Measurements from ENCODE around the gene TCAP.
A peak's percentile ranks its signal among the peaks of the same experiment; 100 is the strongest.

TCAP gene

GRCh38 chr17:39664581-39665561 lies at the start of gene TCAP:
TSS of gene TCAP (plus strand) at chr17:39665349. CDS start at chr17:39665360, 11 bp downstream.
- no peak for FAIRE-seq

- no peak for FAIRE-seq
Measured at GRCh38 chr17:39615434-39615833, 49.7 kb upstream of the TCAP start.

- no peak for FAIRE-seq
Measured at GRCh38 chr17:39617100-39617445, 48.1 kb upstream of the TCAP start.

GRCh38 chr17:39617446-39618245 lies 47.5 kb upstream of the TCAP start:
- no peak for FAIRE-seq

- no peak for FAIRE-seq
Measured at GRCh38 chr17:39618246-39618913, 46.8 kb upstream of the TCAP start.

GRCh38 chr17:39618956-39619785 lies 46.0 kb upstream of the TCAP start:
- FAIRE-seq = no peak

- FAIRE-seq = no peak
Measured at GRCh38 chr17:39619786-39620101, 45.4 kb upstream of the TCAP start.

- peak; percentile 23 for FAIRE-seq
Measured at GRCh38 chr17:39621523-39622379, 43.4 kb upstream of the TCAP start.

GRCh38 chr17:39622380-39623006 lies 42.7 kb upstream of the TCAP start:
- no peak for FAIRE-seq

GRCh38 chr17:39623356-39623950 lies 41.7 kb upstream of the TCAP start:
- no peak for FAIRE-seq

GRCh38 chr17:39624313-39624712 lies 40.8 kb upstream of the TCAP start:
- FAIRE-seq = no peak

GRCh38 chr17:39625198-39625785 lies 39.9 kb upstream of the TCAP start:
- FAIRE-seq = no peak

- FAIRE-seq = no peak
Measured at GRCh38 chr17:39626171-39627046, 38.7 kb upstream of the TCAP start, which contains the start of gene PPP1R1B. TSS of gene PPP1R1B (plus strand) at chr17:39626952. CDS start at chr17:39627393, 441 bp downstream.

GRCh38 chr17:39627047-39627711 lies 38.0 kb upstream of the TCAP start:
- no peak for FAIRE-seq

- FAIRE-seq = no peak
Measured at GRCh38 chr17:39627712-39628516, 37.2 kb upstream of the TCAP start.

GRCh38 chr17:39628655-39629493 lies 36.3 kb upstream of the TCAP start:
- no peak for FAIRE-seq

- FAIRE-seq = no peak
Measured at GRCh38 chr17:39629494-39629880, 35.7 kb upstream of the TCAP start.

All from TTC549 (cell line).